Duodenal mucosa (tissue), 2 donors: ENCODE results near the gene FLYWCH1.

Source experiments
- H3K27ac ChIP-seq: one replicate; pipeline ENCODE4 v1.7.0; 2013; ENCODE audit warnings: low read depth, low read length
- H3K27me3 ChIP-seq, 2 donors: one replicate each; pipeline ENCODE4 v1.7.0; 2013; ENCODE audit warnings: low read length in 2 of 2, control low read depth in 1 of 2; ENCODE audit not compliant: insufficient read depth in 2 of 2, control insufficient read depth in 1 of 2
- H3K36me3 ChIP-seq, 2 donors: one replicate each; pipeline ENCODE4 v1.7.0; 2013; ENCODE audit warnings: low read length in 2 of 2, control low read depth in 1 of 2; ENCODE audit not compliant: insufficient read depth in 2 of 2, control insufficient read depth in 1 of 2
- H3K4me1 ChIP-seq, 2 donors: one replicate each; pipeline ENCODE4 v1.7.0; 2013; ENCODE audit warnings: low read length in 2 of 2, control low read depth in 1 of 2; ENCODE audit not compliant: insufficient read depth in 2 of 2, control insufficient read depth in 1 of 2
- H3K4me3 ChIP-seq, 2 donors: one replicate each; pipeline ENCODE4 v1.7.0; 2013; ENCODE audit warnings: low read length in 2 of 2, low read depth in 1 of 2
- H3K9ac ChIP-seq, 2 donors: one replicate each; pipeline ENCODE4 v1.7.0; 2013; ENCODE audit warnings: low read length in 2 of 2, low read depth in 1 of 2
- H3K9me3 ChIP-seq, 2 donors: one replicate each; pipeline ENCODE4 v1.7.0; 2013; ENCODE audit warnings: low read length in 2 of 2, control low read depth in 1 of 2; ENCODE audit not compliant: control insufficient read depth in 1 of 2

FLYWCH1 gene

DNA sequence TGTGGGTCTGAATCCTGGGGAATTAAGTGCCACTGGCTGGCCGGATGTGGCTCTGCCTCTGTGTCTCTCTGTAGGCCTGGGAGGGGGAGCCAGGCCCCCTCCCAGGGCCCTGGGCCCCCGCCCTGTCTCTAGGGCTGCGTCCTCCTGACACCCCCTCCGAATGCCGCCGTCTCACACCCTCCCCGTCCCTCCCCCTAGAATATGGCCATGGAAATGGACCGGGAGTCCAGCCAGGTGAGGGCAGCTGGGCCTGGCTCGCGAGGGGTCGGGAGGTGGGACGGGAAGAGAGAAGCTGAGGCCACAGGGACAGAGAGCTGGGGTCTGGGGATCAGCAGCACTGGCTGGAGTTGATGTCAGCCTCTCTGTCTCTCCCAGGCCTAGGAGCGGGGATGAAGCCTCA is 84.6 kb downstream of the FLYWCH1 start:
- no peaks in the 10 kb centered on the region for H3K9me3 ChIP-seq
- no peaks in the 10 kb centered on the region for H3K36me3 ChIP-seq
- H3K9ac ChIP-seq: no peak overlapping the region
- H3K4me1 ChIP-seq: no peaks in the 10 kb centered on the region
- no peak overlapping the region for H3K4me3 ChIP-seq
- H3K27ac ChIP-seq: no peak overlapping the region
- no peaks in the 10 kb centered on the region for H3K27me3 ChIP-seq

DNA sequence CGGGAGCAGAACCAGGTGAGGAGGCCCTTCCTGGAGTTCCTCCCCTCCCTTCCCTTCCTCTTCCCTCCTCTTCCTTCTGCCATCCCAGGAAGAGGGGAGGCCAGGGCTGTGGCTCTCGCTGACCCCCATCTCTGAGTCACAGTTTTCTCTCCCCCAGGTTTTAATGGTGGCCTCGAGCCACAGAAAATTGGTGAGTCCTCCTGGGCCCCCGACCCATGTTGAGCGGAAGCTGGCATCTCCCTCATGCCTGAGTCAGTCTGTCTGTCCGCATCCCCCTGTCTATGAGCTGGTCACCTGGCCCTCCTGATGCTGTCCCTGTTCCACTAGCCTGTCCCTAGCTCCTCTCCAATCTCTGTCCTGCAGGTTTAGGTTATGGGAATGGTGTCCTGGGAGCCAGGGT is 88.2 kb downstream of the FLYWCH1 start:
- H3K4me3 ChIP-seq: no peak overlapping the region
- peaks cover 0 to 4% of the 10 kb centered on the region in 2 donors for H3K4me1 ChIP-seq
- no peak overlapping the region for H3K9ac ChIP-seq
- no peaks in the 10 kb centered on the region for H3K36me3 ChIP-seq
- no peaks in the 10 kb centered on the region for H3K9me3 ChIP-seq
- no peak overlapping the region for H3K27ac ChIP-seq
- H3K27me3 ChIP-seq: no peaks in the 10 kb centered on the region

DNA sequence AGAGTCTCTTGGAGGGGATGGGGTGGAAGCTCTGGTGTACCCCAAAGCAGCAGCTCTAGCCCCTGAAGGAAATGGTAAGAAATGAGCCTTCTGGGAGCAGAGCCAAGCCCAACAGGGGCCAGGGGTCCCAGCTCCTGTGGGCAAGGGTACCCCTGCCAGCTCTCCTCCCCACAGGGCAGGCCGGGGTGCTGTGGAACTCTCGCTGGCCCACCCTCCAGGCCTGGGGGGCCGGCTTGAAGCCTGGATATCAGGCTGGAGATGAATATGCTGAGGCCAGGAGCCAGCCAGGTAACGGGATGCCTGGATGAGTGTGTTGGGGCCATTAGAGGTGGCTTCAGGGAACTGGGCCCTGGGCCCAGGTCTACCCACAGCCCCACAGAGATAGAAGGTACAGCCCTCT is 88.8 kb downstream of the FLYWCH1 start:
- Histone ChIP-seq H3K4me3 (no peak overlapping the region), H3K9me3 (no peaks in the 10 kb centered on the region), H3K9ac (no peak overlapping the region), H3K36me3 (no peaks in the 10 kb centered on the region), H3K4me1 (peaks cover 0 to 4% of the 10 kb centered on the region in 2 donors), H3K27me3 (no peaks in the 10 kb centered on the region), H3K27ac (no peak overlapping the region)
